Loucy (cell line): ENCODE measurements around the gene EIF2S2.

ENCODE experiments used
- H2AFZ ChIP-seq: fragments of 200-600 bp; sonication (generic); 2 replicates; pipeline ENCODE4 v1.6.0; 2016; ENCODE audit warnings: antibody characterized with exemption, mild to moderate bottlenecking, low read length, moderate library complexity
- H3F3A ChIP-seq: fragments of 200-600 bp; 2 replicates; pipeline ENCODE4 v1.6.0; 2016; ENCODE audit warnings: antibody characterized with exemption, low read depth, mild to moderate bottlenecking
- H3K27me3 ChIP-seq: fragments of 200-600 bp; sonication (generic); 2 replicates; pipeline ENCODE4 v1.6.1; 2014; ENCODE audit warnings: low read length, mild to moderate bottlenecking; ENCODE audit not compliant: insufficient read depth, poor library complexity, severe bottlenecking
- H3K36me3 ChIP-seq: fragments of 200-600 bp; sonication (generic); 2 replicates; pipeline ENCODE4 v1.6.1; 2016; ENCODE audit warnings: low read length; ENCODE audit not compliant: insufficient read depth
- H3K4me1 ChIP-seq: fragments of 200-600 bp; sonication (generic); 2 replicates; pipeline ENCODE4 v1.5.1; 2014; ENCODE audit warnings: low read length, mild to moderate bottlenecking; ENCODE audit not compliant: insufficient read depth, poor library complexity, severe bottlenecking
- H3K4me2 ChIP-seq: fragments of 200-600 bp; sonication (generic); 2 replicates; pipeline ENCODE4 v1.6.0; 2014; ENCODE audit warnings: antibody characterized with exemption, low read length, low read depth, mild to moderate bottlenecking; ENCODE audit not compliant: poor library complexity, severe bottlenecking
- H3K4me3 ChIP-seq: fragments of 200-600 bp; sonication (generic); 2 replicates; pipeline ENCODE4 v1.5.1; 2014; ENCODE audit warnings: low read length, mild to moderate bottlenecking, mixed read lengths; ENCODE audit not compliant: poor library complexity, severe bottlenecking
- H3K79me2 ChIP-seq: fragments of 200-600 bp; sonication (generic); 2 replicates; pipeline ENCODE4 v1.6.1; 2014; ENCODE audit warnings: low read length; ENCODE audit not compliant: insufficient read depth
- H3K9ac ChIP-seq: fragments of 200-600 bp; sonication (generic); 2 replicates; pipeline ENCODE4 v1.6.0; 2014; ENCODE audit warnings: mild to moderate bottlenecking, low read depth, low read length, moderate library complexity; ENCODE audit not compliant: poor library complexity, severe bottlenecking
- H3K9me2 ChIP-seq: fragments of 200-600 bp; sonication (generic); replicated peaks from 2 replicates; pipeline ENCODE4 v1.6.1; 2016; ENCODE audit warnings: low read depth, low read length, mixed read lengths
- H3K9me3 ChIP-seq: fragments of 200-600 bp; sonication (generic); 2 replicates; pipeline ENCODE4 v1.6.1; 2014; ENCODE audit warnings: mild to moderate bottlenecking, antibody characterized with exemption, low read length, low read depth; ENCODE audit not compliant: insufficient read depth
- H4K20me1 ChIP-seq: fragments of 200-600 bp; sonication (generic); 2 replicates; pipeline ENCODE4 v1.6.0; 2014; ENCODE audit warnings: antibody characterized with exemption, low read length, mild to moderate bottlenecking; ENCODE audit not compliant: insufficient read depth, poor library complexity, severe bottlenecking
- CTCF ChIP-seq: fragments of 200-600 bp; sonication (generic); conservative IDR thresholded peaks from 2 replicates; pipeline ENCODE4 v1.5.1; 2014; ENCODE audit warnings: mild to moderate bottlenecking, antibody characterized with exemption, low read length
- EZH2phosphoT487 ChIP-seq: fragments of 200-600 bp; IDR thresholded peaks from 2 replicates; pipeline ENCODE4 v1.6.1; 2018; ENCODE audit warnings: antibody characterized with exemption, mild to moderate bottlenecking, moderate library complexity, borderline replicate concordance

EIF2S2 gene

GRCh38 chr20:34062570-34063482, 49.2 kb downstream of the EIF2S2 start:
- peaks cover 16% of the 10 kb centered on the region for H3K4me1 ChIP-seq
- H3K36me3 ChIP-seq, result peaks cover 59% of the 10 kb centered on the region; the same call in 1 of the 2 replicates
- peaks cover 79% of the 10 kb centered on the region for H4K20me1 ChIP-seq
- no peaks in the 10 kb centered on the region for H3K27me3 ChIP-seq
- TF ChIP-seq EZH2phosphoT487, result no peak
- no peak for TF ChIP-seq CTCF
- no peaks in the 10 kb centered on the region for H3K9me2 ChIP-seq
- no peak overlapping the region for H3K4me3 ChIP-seq
- H3F3A ChIP-seq, result peaks cover 3% of the 10 kb centered on the region
- H2AFZ ChIP-seq, result no peak overlapping the region
- H3K79me2 ChIP-seq, result peaks cover 73% of the 10 kb centered on the region
- no peak overlapping the region for H3K9ac ChIP-seq
- H3K4me2 ChIP-seq, result no peak overlapping the region
- H3K9me3 ChIP-seq, result no peaks in the 10 kb centered on the region

GRCh38 chr20:34061695-34062094, 50.3 kb downstream of the EIF2S2 start:
- Histone ChIP-seq H3K9me2 (no peaks in the 10 kb centered on the region), H2AFZ (no peak overlapping the region), H4K20me1 (peaks cover 88% of the 10 kb centered on the region), H3K4me3 (no peak overlapping the region), H3K27me3 (no peaks in the 10 kb centered on the region), H3K36me3 (peaks cover 59% of the 10 kb centered on the region; the same call in 1 of the 2 replicates), H3K4me2 (no peak overlapping the region), H3K9me3 (no peaks in the 10 kb centered on the region), H3F3A (peaks cover 3% of the 10 kb centered on the region), H3K9ac (no peak overlapping the region), H3K4me1 (peaks cover 16% of the 10 kb centered on the region), H3K79me2 (peaks cover 78% of the 10 kb centered on the region)
- TF ChIP-seq CTCF (no peak), EZH2phosphoT487 (no peak)

- H2AFZ ChIP-seq, result no peak overlapping the region
- TF ChIP-seq CTCF (no peak), EZH2phosphoT487 (no peak)
- H3K4me2 ChIP-seq, result no peak overlapping the region
- H3K9ac ChIP-seq, result no peak overlapping the region
- H3K9me3 ChIP-seq, result no peaks in the 10 kb centered on the region
- no peaks in the 10 kb centered on the region for H3K9me2 ChIP-seq
- no peak overlapping the region for H3K4me3 ChIP-seq
- H3K4me1 ChIP-seq, result peaks cover 16% of the 10 kb centered on the region
- H3F3A ChIP-seq, result peaks cover 3% of the 10 kb centered on the region
- peaks cover 59% of the 10 kb centered on the region; the same call in 1 of the 2 replicates for H3K36me3 ChIP-seq
- peaks cover 95% of the 10 kb centered on the region for H4K20me1 ChIP-seq
- H3K27me3 ChIP-seq, result no peaks in the 10 kb centered on the region
- peaks cover 85% of the 10 kb centered on the region for H3K79me2 ChIP-seq
Observed at GRCh38 chr20:34060970-34061369, 51.1 kb downstream of the EIF2S2 start.
